Measurements from ENCODE around the gene POPDC2.

GRCh38 chr3:119675188-119675874 is 14.9 kb upstream of the POPDC2 start:
- TF ChIP-seq CTCF (IDR thresholded peaks at IDR 0.05; ENCODE audit: insufficient read depth, low read length) = no peak
- no peak for TF ChIP-seq POLR2AphosphoS5 (IDR thresholded peaks at IDR 0.05; ENCODE audit: low read depth)
- TF ChIP-seq GABPA (IDR thresholded peaks at IDR 0.05; ENCODE audit: low read depth) = no peak

All from HL-60 (cell line).